GM19023 (cell line): ENCODE results near the gene PRM2.
"Not testable (repeated sequence)": the region's sequence is repeated elsewhere in the genome, so short reads cannot be mapped to it uniquely, and the experiment has no call there.

Source experiments
- ATAC-seq: cut with Tn5 transposase; IDR thresholded peaks from one replicate; pipeline ENCODE4 v1.9.1; 2021; ENCODE audit warnings: mild to moderate bottlenecking, moderate library complexity; ENCODE audit not compliant: unreplicated experiment

Gene PRM2

GRCh38 chr16:11290102-11290893 is 14.0 kb upstream of the PRM2 start:
- no peak for ATAC-seq

GRCh38 chr16:11289696-11290095 is 13.4 kb upstream of the PRM2 start:
- ATAC-seq: not testable (repeated sequence)

- ATAC-seq: no peak
These were observed 12.9 kb upstream of the PRM2 start for GRCh38 chr16:11289202-11289601.

- no peak for ATAC-seq
These were observed 9.6 kb upstream of the PRM2 start for GRCh38 chr16:11285842-11286241.

- ATAC-seq: no peak
These were observed 7.6 kb upstream of the PRM2 start for GRCh38 chr16:11283820-11284248.

GRCh38 chr16:11280616-11281522 is 4.6 kb upstream of the PRM2 start, which contains the start of gene PRM1:
Gene PRM1, minus strand, starts transcription at chr16:11281330. Its CDS starts 92 bp downstream, at chr16:11281238.
- no peak for ATAC-seq

- no peak for ATAC-seq
These were observed 2.7 kb upstream of the PRM2 start for GRCh38 chr16:11278681-11279628.

GRCh38 chr16:11277607-11278337 is 1.5 kb upstream of the PRM2 start:
- ATAC-seq: no peak

GRCh38 chr16:11276896-11277593 is 765 bp upstream of the PRM2 start:
- ATAC-seq: no peak

- ATAC-seq: no peak
These were observed 1.3 kb downstream of the PRM2 start for GRCh38 chr16:11274964-11275363.

GRCh38 chr16:11273721-11274324 is 2.5 kb downstream of the PRM2 start:
- no peak for ATAC-seq

GRCh38 chr16:11272921-11273720 is 3.2 kb downstream of the PRM2 start, which contains the start of gene PRM3:
Gene PRM3, minus strand, starts transcription at chr16:11273629. Its CDS starts 34 bp downstream, at chr16:11273595.
- no peak for ATAC-seq

GRCh38 chr16:11272484-11272883 is 3.8 kb downstream of the PRM2 start:
- no peak for ATAC-seq

GRCh38 chr16:11271610-11272009 is 4.7 kb downstream of the PRM2 start:
- ATAC-seq: no peak

GRCh38 chr16:11270602-11271162 is 5.6 kb downstream of the PRM2 start:
- ATAC-seq: no peak

GRCh38 chr16:11268921-11269375 is 7.3 kb downstream of the PRM2 start, which contains the start of gene TNP2:
Gene TNP2, minus strand, starts transcription at chr16:11269325. Its CDS starts 63 bp downstream, at chr16:11269262.
- no peak for ATAC-seq

GRCh38 chr16:11265124-11265523 is 11.2 kb downstream of the PRM2 start:
- ATAC-seq: no peak
